K562 (cell line): Measurements from ENCODE around the gene LTO1. TPM values are rescaled to one million over a fixed set of nuclear protein-coding genes. Genes with fewer than 3 reads are reported as not detected.

Source experiments
- HMG20B ChIP-seq: fragments of 250-450 bp; sonication (Bioruptor Pico); IDR thresholded peaks from 2 replicates; pipeline ENCODE4 v1.5.0; 2021; ENCODE audit warnings: mild to moderate bottlenecking
- JUN ChIP-seq, 2 experiments: sonication (generic) in 1 of 2; formaldehyde crosslinking in 1 of 2; IDR thresholded peaks; 2 replicates each; pipeline versions ENCODE4 v1.6.1 to v1.8.0; 2012 to 2022; ENCODE audit warnings: borderline replicate concordance in 2 of 2, mild to moderate bottlenecking in 2 of 2, improper control_type of control experiment in 1 of 2, low read depth in 1 of 2, low read length in 1 of 2, missing genetic modification reagents in 1 of 2
- NBN ChIP-seq: fragments of 450-650 bp; IDR thresholded peaks from 2 replicates; pipeline ENCODE4 v1.6.1; 2016; ENCODE audit warnings: low read depth, mild to moderate bottlenecking
- SETDB1 ChIP-seq: IDR thresholded peaks from one replicate; pipeline ENCODE4 v1.6.1; 2012; ENCODE audit warnings: low read length, control low read depth, inconsistent platforms
- SRSF7 ChIP-seq: fragments of 200-400 bp; formaldehyde crosslinking; optimal IDR thresholded peaks from 2 replicates; pipeline ENCODE3; 2017; ENCODE audit warnings: mild to moderate bottlenecking, low read depth, low read length
- TARDBP ChIP-seq: fragments of 450-650 bp; IDR thresholded peaks from 2 replicates; pipeline ENCODE4 v1.6.1; 2016
- ZBED1 ChIP-seq: IDR thresholded peaks from 2 replicates; pipeline ENCODE4 v1.6.1; 2014
- ZBTB40 ChIP-seq, 2 experiments: fragments of 450-650 bp in 1 of 2; sonication (generic) in 1 of 2; formaldehyde crosslinking in 1 of 2; IDR thresholded peaks; 2 replicates each; pipeline versions ENCODE4 v1.7.1 to v1.9.0; 2016 to 2022; ENCODE audit warnings: inconsistent platforms in 1 of 2, mild to moderate bottlenecking in 1 of 2, missing genetic modification reagents in 1 of 2
- ZNF764 ChIP-seq: fragments of 250-450 bp; sonication (Bioruptor Pico); IDR thresholded peaks from 2 replicates; pipeline ENCODE4 v1.4.0; 2020; ENCODE audit warnings: low read depth, mild to moderate bottlenecking, moderate library complexity
- polyA plus RNA-seq, 8 experiments: library from polyadenylated mRNA; depleted of rRNA in 4 of 8; stranded (reverse) in 5 of 8; unstranded in 3 of 8; fragments of >200 nt; fragmentation: Nextera tagmentation in 2 of 8; fragmentation: Illumina TruSeq in 1 of 8; extraction: Ambion mirVana in 2 of 8; extraction: Trizol in 1 of 8; gene quantifications; 2 replicates each; pipeline versions ENCODE4 v1.2.1 to v1.2.3, GENCODE V29; 2011 to 2014; ENCODE audit warnings: inconsistent platforms in 1 of 8, missing spikeins in 1 of 8
- total RNA-seq, 7 experiments: library from RNA; depleted of rRNA in 6 of 7; stranded (reverse); fragments of >200 nt in 6 of 7; fragmentation: Illumina TruSeq in 2 of 7; extraction: Trizol in 2 of 7; gene quantifications; 2 replicates each; pipeline versions ENCODE4 v1.2.1 to v1.2.3, GENCODE V29; 2011 to 2021; ENCODE audit warnings: low replicate concordance in 1 of 7

LTO1 gene
- total and polyA plus RNA-seq, 9 of the 15 experiments (the other 6 are each of a cell fraction or from before 2014, with no cell fraction given), result 2.6 to 43.4 (median 19.1) TPM

GRCh38 chr11:69702769-69703452, 27.8 kb upstream of the LTO1 start (continued):
- TF ChIP-seq JUN (IDR thresholded peaks at IDR 0.05; ENCODE audit: borderline replicate concordance, low read depth, low read length) (no peak), JUN (CRISPR knock-in tag; IDR thresholded peaks at IDR 0.05; ENCODE audit: borderline replicate concordance) (no peak), ZBED1 (no peak), SRSF7 (no peak), ZNF764 (CRISPR knock-in tag) (no peak), TARDBP (no peak), ZBTB40 (IDR thresholded peaks at IDR 0.05) (no peak), ZBTB40 (CRISPR knock-in tag; IDR thresholded peaks at IDR 0.05) (no peak), HMG20B (no peak), NBN (no peak), SETDB1 (no peak)
